HEK293 (cell line): Measurements from ENCODE around the gene ASPHD1.

Experiments
- EGR2 ChIP-seq: fragments of 450-650 bp; formaldehyde crosslinking; IDR thresholded peaks from 2 replicates; pipeline ENCODE4 v1.5.1; 2016; ENCODE audit warnings: low read depth, missing biosample characterization, missing genetic modification characterization
- GLIS1 ChIP-seq: fragments of 450-650 bp; formaldehyde crosslinking; IDR thresholded peaks from 2 replicates; pipeline ENCODE4 v1.5.1; 2016; ENCODE audit warnings: missing biosample characterization, missing genetic modification characterization
- GLIS2 ChIP-seq: fragments of 450-650 bp; formaldehyde crosslinking; IDR thresholded peaks from 2 replicates; pipeline ENCODE4 v1.5.1; 2016; ENCODE audit warnings: missing biosample characterization, missing genetic modification characterization
- KLF9 ChIP-seq: fragments of 450-650 bp; formaldehyde crosslinking; IDR thresholded peaks from 2 replicates; pipeline ENCODE4 v1.5.1; 2016; ENCODE audit warnings: missing biosample characterization, missing genetic modification characterization, low read depth
- PRDM2 ChIP-seq: fragments of 450-650 bp; formaldehyde crosslinking; IDR thresholded peaks from 2 replicates; pipeline ENCODE4 v1.5.1; 2016; ENCODE audit warnings: missing biosample characterization, missing genetic modification characterization, borderline replicate concordance
- REPIN1 ChIP-seq: fragments of 450-650 bp; formaldehyde crosslinking; IDR thresholded peaks from 2 replicates; pipeline ENCODE4 v1.5.1; 2017; ENCODE audit warnings: missing biosample characterization, missing genetic modification characterization, low read depth
- SALL2 ChIP-seq: fragments of 450-650 bp; formaldehyde crosslinking; IDR thresholded peaks from 2 replicates; pipeline ENCODE4 v1.5.0; 2017; ENCODE audit warnings: missing biosample characterization, mild to moderate bottlenecking, missing genetic modification characterization, borderline replicate concordance
- SP7 ChIP-seq: fragments of 450-650 bp; formaldehyde crosslinking; IDR thresholded peaks from 2 replicates; pipeline ENCODE4 v1.5.1; 2016; ENCODE audit warnings: missing biosample characterization, missing genetic modification characterization
- ZBTB20 ChIP-seq: fragments of 450-650 bp; formaldehyde crosslinking; IDR thresholded peaks from 2 replicates; pipeline ENCODE4 v1.5.1; 2016; ENCODE audit warnings: missing biosample characterization, missing genetic modification characterization
- ZNF114 ChIP-seq: fragments of 450-650 bp; formaldehyde crosslinking; IDR thresholded peaks from 2 replicates; pipeline ENCODE4 v1.5.0; 2017; ENCODE audit warnings: missing biosample characterization, missing genetic modification characterization
- ZNF146 ChIP-seq: fragments of 450-650 bp; formaldehyde crosslinking; IDR thresholded peaks from 2 replicates; pipeline ENCODE4 v1.5.1; 2016; ENCODE audit warnings: missing biosample characterization, missing genetic modification characterization
- ZNF169 ChIP-seq: fragments of 450-650 bp; formaldehyde crosslinking; IDR thresholded peaks from 2 replicates; pipeline ENCODE4 v1.5.1; 2016; ENCODE audit warnings: missing biosample characterization, missing genetic modification characterization
- ZNF280D ChIP-seq: fragments of 450-650 bp; formaldehyde crosslinking; IDR thresholded peaks from 2 replicates; pipeline ENCODE4 v1.5.1; 2016; ENCODE audit warnings: missing biosample characterization, missing genetic modification characterization
- ZNF391 ChIP-seq: fragments of 450-650 bp; formaldehyde crosslinking; IDR thresholded peaks from 2 replicates; pipeline ENCODE4 v1.5.1; 2016; ENCODE audit warnings: low read depth, missing biosample characterization, missing genetic modification characterization, borderline replicate concordance
- ZNF513 ChIP-seq: fragments of 450-650 bp; IDR thresholded peaks from 2 replicates; pipeline ENCODE4 v1.5.1; 2018; ENCODE audit warnings: missing biosample characterization, missing genetic modification characterization
- ZNF585B ChIP-seq: fragments of 450-650 bp; formaldehyde crosslinking; IDR thresholded peaks from 2 replicates; pipeline ENCODE4 v1.5.1; 2016; ENCODE audit warnings: missing biosample characterization, missing genetic modification characterization
- ZNF610 ChIP-seq: fragments of 450-650 bp; formaldehyde crosslinking; IDR thresholded peaks from 2 replicates; pipeline ENCODE4 v1.5.1; 2016; ENCODE audit warnings: missing biosample characterization, missing genetic modification characterization, borderline replicate concordance
- ZNF624 ChIP-seq: fragments of 450-650 bp; formaldehyde crosslinking; IDR thresholded peaks from 2 replicates; pipeline ENCODE4 v1.5.1; 2017; ENCODE audit warnings: missing biosample characterization, missing genetic modification characterization
- ZNF629 ChIP-seq: fragments of 450-650 bp; formaldehyde crosslinking; IDR thresholded peaks from 2 replicates; pipeline ENCODE4 v1.5.1; 2017; ENCODE audit warnings: missing biosample characterization, missing genetic modification characterization
- ZNF639 ChIP-seq: fragments of 450-650 bp; formaldehyde crosslinking; IDR thresholded peaks from 2 replicates; pipeline ENCODE4 v1.5.1; 2016; ENCODE audit warnings: missing biosample characterization, missing genetic modification characterization
- ZNF692 ChIP-seq: fragments of 450-650 bp; formaldehyde crosslinking; IDR thresholded peaks from 2 replicates; pipeline ENCODE4 v1.5.1; 2016; ENCODE audit warnings: missing biosample characterization, missing genetic modification characterization
- ZNF76 ChIP-seq: fragments of 450-650 bp; formaldehyde crosslinking; IDR thresholded peaks from 2 replicates; pipeline ENCODE4; 2016; ENCODE audit warnings: low read depth, missing biosample characterization, missing genetic modification characterization, borderline replicate concordance
- ZNF768 ChIP-seq: fragments of 450-650 bp; formaldehyde crosslinking; IDR thresholded peaks from 2 replicates; pipeline ENCODE4 v1.5.1; 2018; ENCODE audit warnings: missing biosample characterization, mild to moderate bottlenecking, missing genetic modification characterization

The ASPHD1 gene

GRCh38 chr16:29925781-29926710 lies 25.8 kb downstream of the ASPHD1 start, which contains the start of gene KCTD13 (continued):
- TF ChIP-seq SP7: peak; percentile 88
- TF ChIP-seq ZNF280D: no peak
- TF ChIP-seq ZNF624 (tag by site-specific recombination): no peak
- TF ChIP-seq ZNF692: peak; percentile 79
- no peak for TF ChIP-seq PRDM2 (tag by site-specific recombination)
- peak; percentile 57 for TF ChIP-seq GLIS1
- TF ChIP-seq SALL2 (tag by site-specific recombination): no peak
- TF ChIP-seq ZNF768 (tag by site-specific recombination): no peak
- peak; percentile 75; the same call in 1 of the 2 replicates for TF ChIP-seq ZNF76 (tag by site-specific recombination)
- TF ChIP-seq ZNF639 (tag by site-specific recombination): peak; percentile 64
- peak; percentile 87 for TF ChIP-seq EGR2 (tag by site-specific recombination)
- no peak for TF ChIP-seq ZNF513 (tag by site-specific recombination)
- peak; percentile 96 for TF ChIP-seq KLF9 (tag by site-specific recombination)
- TF ChIP-seq ZNF114 (tag by site-specific recombination): no peak
- no peak for TF ChIP-seq ZNF169
- TF ChIP-seq ZNF610 (tag by site-specific recombination): peak; percentile 53; the same call in 1 of the 2 replicates
- peak; percentile 70 for TF ChIP-seq ZNF629 (tag by site-specific recombination)
- TF ChIP-seq GLIS2 (tag by site-specific recombination): peak; percentile 78
- 0 out of 2 replicates have a peak, but pooled peaks have one; percentile 19 for TF ChIP-seq ZNF146 (tag by site-specific recombination)
- peak; percentile 80 for TF ChIP-seq ZBTB20
- no peak for TF ChIP-seq ZNF585B (tag by site-specific recombination)
- TF ChIP-seq REPIN1 (tag by site-specific recombination): no peak
- TF ChIP-seq ZNF391 (tag by site-specific recombination): peak; percentile 49; the same call in 1 of the 2 replicates
